Stimulated activated CD4-positive, alpha-beta T cell treated with anti-CD3 and anti-CD28 coated beads, TNF-alpha, amount 100 ng/mL, for 1 hour (primary cell): ENCODE measurements around the gene CCDC47.
A peak's percentile ranks its signal among the peaks of the same experiment; 100 is the strongest.

ENCODE experiments used
- DNase-seq, 3 donors: peaks; one replicate each; pipeline ENCODE4 v3.0.0-alpha.2; 2020; ENCODE audit warnings: low read depth in 3 of 3, low spot score in 1 of 3

Gene CCDC47

DNA sequence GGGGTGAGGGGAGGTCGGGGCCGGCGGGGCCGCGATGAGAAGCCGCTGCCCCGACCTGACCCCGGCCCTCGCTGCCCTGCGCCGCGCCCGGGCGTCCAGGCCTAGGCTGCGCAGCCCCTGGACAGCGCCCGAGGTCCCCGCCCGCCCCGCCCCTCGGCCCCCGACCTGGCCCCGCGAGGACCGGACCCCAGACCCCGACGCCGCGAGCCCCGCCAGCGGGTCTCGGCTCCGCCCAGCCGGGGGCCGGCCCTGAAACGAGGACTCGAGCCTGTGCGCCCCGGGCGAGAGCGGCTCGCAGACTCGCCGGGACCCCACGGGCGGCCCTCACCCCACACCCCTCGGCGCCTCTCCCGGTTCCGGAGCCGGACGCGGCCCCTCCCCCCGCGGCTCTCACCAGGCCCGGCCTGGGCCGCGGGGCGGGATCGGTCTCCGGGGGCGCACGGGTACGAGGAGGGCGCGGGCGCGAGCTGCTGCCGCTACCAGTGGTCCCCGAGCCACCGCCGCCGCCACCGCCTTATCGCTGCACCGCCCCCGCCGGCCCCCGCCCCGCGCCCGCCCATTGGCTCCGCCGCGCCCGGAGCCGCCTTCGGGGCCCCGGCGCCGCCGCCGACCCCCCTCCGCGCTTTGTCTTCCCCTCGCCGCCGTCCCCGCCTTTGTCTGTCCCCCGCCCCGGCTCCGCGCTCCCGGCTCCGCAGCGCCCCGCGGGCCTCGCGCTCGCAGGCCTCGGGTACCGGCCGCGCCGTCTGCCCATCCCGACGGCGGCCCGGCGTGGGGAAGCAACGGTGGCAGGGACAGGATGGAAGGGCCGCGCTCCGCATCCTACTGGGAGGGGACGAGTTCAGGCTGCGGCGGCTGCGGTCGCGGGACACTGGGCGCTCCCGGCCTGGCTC is 73.5 kb downstream of the CCDC47 start, which contains the start of gene LIMD2:
Gene LIMD2 (minus strand): TSS at position 488 of the 890 bp plus-strand sequence. CDS start 827 bp downstream, outside the sequence.
- peak; percentile 74 to 81 (median 74) for DNase-seq

GRCh38 chr17:63698886-63699637 is 74.3 kb downstream of the CCDC47 start:
- DNase-seq = peak; percentile 61 to 87 (median 86)

DNA sequence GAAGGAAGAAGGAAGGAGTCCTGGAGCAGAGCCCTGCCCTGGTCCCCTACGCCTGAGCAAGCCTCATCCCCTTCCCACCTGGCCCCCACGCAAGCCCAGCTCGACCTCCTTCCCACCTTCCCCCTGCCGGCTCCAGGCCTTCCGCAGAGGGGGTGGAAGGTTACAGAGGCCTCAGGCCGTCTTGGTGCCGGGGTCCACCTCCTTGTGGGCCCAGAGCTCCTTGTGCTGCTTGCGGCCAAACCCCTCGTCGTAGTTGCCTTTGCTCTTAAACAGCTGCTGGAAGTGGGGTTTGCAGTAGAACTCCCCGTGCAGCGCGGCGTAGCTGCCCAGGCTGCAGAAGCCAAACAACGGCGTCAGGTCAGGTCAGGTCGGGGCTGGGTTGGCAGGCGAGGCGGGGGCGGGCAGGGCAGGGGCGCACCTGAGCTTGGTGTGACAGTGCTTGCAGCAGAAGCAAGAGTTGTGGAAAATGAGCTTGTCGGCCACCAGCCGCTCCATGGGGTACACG is 75.0 kb downstream of the CCDC47 start:
- no peak for DNase-seq

GRCh38 chr17:63697341-63698286 is 75.8 kb downstream of the CCDC47 start:
- DNase-seq = peak; percentile 58 to 69 (median 60)

DNA sequence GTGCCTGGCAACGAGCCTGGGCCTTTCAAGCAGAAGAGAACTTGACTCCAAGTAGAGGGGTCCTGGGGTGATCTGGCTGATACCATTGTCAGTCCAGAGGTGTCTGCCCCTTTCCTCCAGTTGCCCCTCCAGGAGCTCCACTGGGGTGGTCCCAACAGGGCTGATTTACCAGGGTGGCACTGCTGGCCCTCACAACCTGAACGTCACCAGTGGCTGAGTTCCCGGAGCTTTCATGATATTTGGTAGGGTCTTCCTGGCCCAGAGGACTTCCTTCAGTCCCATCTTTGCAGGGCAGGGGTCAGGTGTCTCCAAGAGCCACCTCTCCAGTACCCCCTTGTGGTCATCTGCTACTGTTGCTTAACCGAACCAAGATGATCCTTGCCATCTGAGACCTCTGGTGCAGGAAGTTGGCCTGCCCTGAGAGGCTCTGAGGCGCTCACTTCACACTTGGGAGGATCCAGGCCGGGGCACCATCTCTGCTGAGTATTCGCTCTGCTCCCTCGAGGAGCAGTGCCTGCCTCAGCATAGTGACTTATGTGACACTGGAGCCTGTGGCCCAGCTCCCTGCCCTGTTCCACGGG is 76.9 kb downstream of the CCDC47 start:
- DNase-seq = no peak

- DNase-seq = no peak
These were observed 77.5 kb downstream of the CCDC47 start for GRCh38 chr17:63695889-63696288.
